Measurements from ENCODE around the gene FTCD.

GRCh38 chr21:46100020-46100419 lies 55.4 kb downstream of the FTCD start:
- no peak for TF ChIP-seq POLR2AphosphoS5 (IDR thresholded peaks at IDR 0.05)
- TF ChIP-seq CTCF (IDR thresholded peaks at IDR 0.05 in 8 of 11, conservative IDR thresholded peaks at IDR 0.05 in 3 of 11), result no peak
